HL-60/S4 treated with phorbol 12-myristate 13-acetate at 8.2 ng/mL for 4 days and 3 days (cell line): ENCODE results near the gene ADAMTS17.

Source experiments
- in situ Hi-C: fragments of 300-500 bp; cut with MboI; formaldehyde crosslinking; loops from 2 replicates; pipeline ENCODE4 v1.15.0; 2022; ENCODE audit warnings: low sequenced_read_pairs

The ADAMTS17 gene

GRCh38 chr15:100007609-100008008, 334.2 kb downstream of the ADAMTS17 start:
- in situ Hi-C loops: no loop called here

DNA sequence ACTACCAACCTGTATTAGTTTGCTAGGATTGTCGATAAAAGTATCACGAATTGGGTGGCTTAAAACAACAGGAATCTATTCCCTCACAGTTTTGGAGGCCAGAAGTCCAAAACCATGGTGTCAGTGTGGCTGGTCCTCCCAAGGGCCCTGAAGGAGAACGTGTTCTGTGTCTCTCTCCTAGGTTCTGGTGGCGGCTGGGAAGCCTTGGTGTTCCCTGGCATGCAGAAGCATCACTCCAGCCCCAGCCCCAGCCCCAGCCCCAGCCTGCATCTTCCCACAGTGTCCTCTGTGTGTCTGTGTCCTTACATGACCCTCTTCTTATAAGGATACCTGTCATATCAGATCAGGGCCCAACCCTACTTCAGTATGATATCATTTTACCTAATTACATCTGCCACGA, 336.1 kb downstream of the ADAMTS17 start:
- in situ Hi-C loops: no loop called here

GRCh38 chr15:100005013-100005412, 336.8 kb downstream of the ADAMTS17 start:
- in situ Hi-C loops: no loop called here

DNA sequence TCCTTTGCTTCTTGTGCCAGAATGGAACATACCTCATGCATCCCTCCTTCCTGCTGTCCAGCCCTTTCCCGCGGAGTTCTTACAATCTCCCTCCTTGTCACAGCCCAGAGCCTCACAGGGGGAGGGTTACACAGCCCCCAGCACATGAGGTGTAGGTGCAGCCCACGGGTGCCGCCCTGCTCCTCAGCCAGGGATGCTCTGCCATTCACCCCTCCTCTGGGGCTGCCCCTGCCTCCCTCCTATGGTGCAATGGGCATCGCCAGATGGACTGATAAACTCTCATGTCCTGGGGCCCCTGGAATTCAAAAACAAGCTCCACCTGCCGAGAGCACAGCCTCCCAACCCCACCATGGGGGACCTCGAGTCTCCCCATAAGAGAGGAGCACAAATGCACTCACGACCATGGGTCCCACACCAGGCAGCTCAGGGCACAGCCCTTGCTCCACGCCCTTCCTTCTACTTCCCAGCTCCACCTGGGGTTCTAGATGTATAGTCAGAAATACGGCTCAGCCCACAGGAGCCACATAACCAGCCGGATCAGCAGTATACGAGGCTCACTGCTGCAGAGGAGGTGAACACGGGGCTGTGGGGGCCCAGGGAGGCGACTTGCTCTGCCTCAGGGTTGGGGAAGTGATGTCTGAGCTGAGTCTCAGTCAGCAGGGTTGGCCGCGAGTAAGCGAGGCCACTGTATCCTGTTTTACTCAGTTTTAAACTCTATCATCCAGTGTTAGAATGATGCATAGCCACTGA, 338.8 kb downstream of the ADAMTS17 start:
- in situ Hi-C loops: no loop called here

DNA sequence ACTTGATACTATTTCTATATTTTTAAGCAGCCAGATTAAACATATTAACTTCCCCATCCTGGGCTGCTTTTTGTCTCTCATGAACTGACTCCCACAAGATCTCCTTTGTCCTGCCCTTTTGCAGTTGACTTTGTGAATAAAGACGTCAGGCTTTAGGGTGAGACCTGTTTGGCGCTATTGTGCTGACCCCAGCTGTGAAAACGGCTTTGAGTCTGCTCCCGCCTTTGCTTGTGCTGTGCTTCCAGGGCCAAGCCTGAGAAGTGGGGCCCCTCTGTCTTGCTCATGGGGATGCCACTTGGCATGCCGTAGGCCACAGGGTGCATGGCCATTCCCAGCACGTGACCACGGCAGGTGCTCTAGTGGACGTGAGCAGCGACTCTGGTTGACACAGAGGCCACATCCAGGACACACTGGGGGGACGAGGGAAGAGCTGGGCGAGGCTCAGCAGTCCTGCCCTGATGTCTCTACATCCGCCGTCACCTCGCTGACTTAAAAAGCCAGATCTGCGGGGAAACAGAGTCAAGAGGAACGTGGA, 339.6 kb downstream of the ADAMTS17 start:
- in situ Hi-C loops: no loop called here

GRCh38 chr15:100001405-100001804, 340.4 kb downstream of the ADAMTS17 start:
- in situ Hi-C loops: no loop called here

DNA sequence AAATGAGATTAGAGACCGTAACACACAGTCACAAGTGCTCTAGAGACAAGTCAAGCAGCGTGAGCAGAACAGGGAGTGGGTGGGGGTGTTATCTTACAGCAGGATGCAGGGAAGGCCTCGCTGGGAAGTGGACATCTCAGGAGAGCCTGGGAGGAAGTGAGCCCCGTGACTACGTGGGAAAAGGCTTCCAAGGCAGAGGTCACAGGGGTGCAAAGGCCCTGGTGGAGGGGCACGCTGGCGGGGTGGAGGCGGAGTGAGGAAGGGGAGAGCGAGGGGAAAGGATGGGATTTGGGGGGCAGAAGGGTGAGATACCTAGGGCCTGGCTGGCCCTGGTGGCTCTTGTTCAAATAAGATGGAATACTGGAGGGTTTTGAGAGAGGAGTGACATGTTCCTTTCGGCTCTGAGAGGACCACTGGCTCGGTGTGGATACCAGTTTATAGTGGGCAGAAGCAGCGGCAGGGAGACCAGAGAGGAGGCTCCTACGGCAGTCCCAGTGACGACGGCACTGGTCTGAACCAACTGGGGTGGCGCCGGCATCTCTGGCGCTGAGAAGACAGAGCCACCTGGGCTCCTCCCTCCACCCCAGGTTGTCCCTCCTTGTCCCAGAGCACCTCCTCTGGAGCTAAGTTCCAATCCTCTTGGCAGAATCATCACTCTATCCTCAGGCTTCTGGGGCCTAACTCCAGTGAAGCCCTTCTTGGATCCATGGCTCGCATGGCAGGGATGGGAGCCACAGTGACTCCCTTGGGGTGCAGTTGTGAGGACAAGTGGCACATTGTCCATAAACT, 342.3 kb downstream of the ADAMTS17 start:
- in situ Hi-C loops: no loop called here

DNA sequence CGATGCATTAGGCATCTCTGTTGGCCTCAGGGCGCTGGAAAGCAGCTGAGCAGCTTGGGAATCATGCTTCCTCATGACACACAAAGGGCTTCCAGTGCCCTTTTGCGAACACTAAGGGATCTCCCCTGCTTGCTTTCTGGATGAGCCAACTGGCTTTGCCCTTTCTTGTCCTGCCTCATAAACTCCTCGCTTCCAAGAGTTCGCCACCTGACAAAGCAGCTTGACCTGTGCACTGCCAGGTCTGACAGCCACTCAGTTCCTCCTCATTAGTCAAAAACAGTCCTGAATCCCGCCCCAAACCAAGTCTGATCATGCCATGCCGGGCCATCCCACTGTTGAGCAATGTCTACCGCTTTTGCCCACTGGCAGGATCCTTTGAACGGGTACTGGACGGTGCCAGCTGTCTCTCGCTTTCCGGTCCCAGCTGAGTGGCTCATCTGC, 343.1 kb downstream of the ADAMTS17 start:
- in situ Hi-C loops: no loop called here

- in situ Hi-C loops: no loop called here
Observed at GRCh38 chr15:99997112-99997651, 344.6 kb downstream of the ADAMTS17 start.

DNA sequence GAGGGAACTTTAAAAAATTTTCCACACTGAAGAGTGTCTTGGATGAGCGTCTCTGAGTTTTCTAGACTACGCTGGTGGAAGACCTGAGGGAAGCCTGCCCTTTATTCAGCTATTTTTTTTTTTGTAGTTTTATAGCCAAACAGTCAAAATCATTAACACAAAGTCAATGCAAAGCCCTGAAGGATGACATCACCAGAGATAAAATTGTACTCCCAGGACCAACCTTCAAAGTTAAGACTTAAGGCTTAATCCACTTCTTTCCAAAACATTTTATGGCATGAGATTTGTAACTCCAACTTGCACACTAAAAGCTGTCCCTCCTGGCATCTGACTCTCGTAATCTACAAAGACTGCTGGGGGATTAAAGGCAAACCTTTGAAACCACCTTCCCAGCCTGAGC, 345.1 kb downstream of the ADAMTS17 start:
- in situ Hi-C loops: no loop called here

DNA sequence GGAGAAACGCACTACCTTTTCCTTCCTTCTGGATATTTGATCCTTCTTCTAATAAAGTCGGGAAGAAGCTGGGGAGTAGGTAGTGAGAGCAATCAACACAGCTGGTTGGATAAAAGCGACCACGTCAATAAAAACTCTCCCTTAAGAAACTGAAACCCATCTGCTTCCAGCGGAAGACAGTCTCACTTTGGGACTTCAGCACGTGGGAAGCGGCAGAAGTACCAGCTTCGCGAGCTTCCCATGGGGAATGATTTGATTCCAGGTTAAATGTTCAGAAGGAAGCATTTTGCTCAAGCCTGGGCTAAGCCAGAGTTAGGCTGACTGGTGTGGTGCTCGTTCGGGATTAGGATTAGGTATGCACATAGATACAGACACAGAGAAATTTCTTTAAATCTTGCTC, 346.2 kb downstream of the ADAMTS17 start:
- in situ Hi-C loops: no loop called here

DNA sequence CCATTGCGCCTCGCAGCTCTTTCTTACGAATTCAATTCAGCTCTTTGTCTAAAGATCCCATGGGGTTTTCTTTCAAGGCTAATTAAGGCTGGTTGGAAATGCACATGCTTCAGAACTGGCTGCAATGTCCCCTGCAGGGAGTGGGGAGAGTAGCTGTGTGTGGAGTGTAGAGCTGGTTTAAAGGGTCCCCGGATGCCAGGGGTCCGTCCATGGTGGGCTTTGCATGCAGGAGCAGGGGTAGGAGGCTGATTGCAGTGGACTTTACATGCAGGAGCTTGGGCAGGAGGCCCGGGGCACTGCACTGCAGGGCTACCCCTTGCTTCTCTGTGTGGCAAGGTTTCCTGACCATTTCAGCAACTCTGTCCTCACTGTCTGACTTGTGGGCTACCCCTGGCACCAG, 346.9 kb downstream of the ADAMTS17 start:
- in situ Hi-C loops: no loop called here

- in situ Hi-C loops: no loop called here
Observed at GRCh38 chr15:99993681-99994131, 348.1 kb downstream of the ADAMTS17 start.

DNA sequence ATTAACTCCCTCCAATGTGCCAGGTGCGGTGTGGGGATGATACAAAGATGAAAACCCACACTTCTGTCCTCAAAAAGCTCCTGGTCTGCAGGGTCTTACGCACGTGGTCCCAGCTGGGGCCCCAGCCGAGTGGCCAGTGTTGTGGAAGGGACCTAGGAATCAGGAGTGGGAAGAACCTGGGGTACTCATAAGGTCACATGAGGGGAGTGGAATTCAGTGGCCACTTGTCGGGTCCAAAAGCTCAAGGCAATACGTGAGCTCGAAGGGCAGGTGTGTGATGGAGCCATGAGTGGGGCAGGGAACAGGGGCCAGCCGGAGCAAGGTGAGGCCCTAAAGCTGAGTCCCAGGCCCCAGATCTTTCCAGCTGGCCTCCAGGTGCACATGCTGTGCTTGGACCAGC, 348.5 kb downstream of the ADAMTS17 start:
- in situ Hi-C loops: no loop called here

GRCh38 chr15:99992611-99993231, 349.1 kb downstream of the ADAMTS17 start:
- in situ Hi-C loops: no loop called here

GRCh38 chr15:99989095-99989494, 352.7 kb downstream of the ADAMTS17 start:
- in situ Hi-C loops: no loop called here

DNA sequence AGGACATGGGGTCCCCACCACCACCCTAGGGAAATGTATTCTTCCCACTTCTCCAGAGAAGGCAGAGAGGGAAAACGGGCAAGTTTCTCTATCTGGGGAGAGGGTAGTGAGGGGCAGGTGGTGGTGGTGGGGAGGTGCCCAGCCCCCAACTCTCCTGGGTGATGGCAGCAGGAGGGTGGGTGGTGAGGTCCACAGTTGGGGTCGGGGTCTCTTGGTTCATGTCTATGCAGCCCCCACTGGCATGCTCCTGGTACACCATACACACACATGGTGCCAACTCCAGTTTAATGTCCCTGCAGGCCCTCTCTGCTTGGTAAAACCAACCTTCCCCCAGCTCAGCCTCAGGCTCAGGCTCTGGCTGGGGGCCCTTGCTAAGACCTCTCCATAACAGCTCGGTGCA, 354.1 kb downstream of the ADAMTS17 start:
- in situ Hi-C loops: no loop called here

DNA sequence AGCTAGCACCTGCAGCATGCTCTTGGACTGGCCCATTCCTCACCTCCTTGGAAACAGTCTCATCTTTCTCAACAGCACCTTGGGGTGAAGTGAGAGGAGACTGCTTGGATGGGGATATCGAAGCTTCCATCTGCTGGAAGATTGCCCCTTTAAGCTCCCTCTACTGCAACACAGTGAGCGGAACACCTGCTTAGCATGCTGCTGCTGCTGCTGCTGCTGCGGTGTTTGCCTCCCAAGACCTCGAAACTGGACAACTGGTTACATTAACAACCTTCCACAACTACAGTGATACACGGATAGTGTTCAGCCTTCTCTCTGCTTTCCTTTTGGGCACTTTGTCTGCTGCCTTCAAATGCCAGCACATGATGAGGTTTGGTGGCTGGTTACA, 354.7 kb downstream of the ADAMTS17 start:
- in situ Hi-C loops: no loop called here

GRCh38 chr15:99986297-99987118, 355.3 kb downstream of the ADAMTS17 start:
- in situ Hi-C loops: no loop called here

DNA sequence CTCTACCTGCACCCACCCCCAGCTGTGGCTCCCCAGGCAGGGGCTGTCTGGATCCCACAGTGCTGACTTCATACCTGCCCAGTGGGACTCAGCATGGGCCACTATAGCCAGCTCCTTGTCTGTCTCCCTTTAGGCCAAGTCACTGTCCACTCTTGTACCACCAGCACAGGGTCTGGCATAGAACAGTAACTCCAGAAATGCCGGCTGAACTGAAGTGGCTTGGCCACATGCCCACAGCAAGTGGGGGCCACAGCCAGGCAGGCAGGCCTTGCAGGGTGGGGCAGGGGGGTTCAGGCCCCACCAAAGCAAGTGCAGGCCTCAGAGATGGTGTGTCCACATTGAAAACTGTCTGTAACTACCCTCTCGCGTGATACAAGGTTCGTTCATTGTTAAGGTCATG, 355.9 kb downstream of the ADAMTS17 start:
- in situ Hi-C loops: no loop called here
